IMR-90 (cell line): ENCODE measurements around the gene ARID4B. TPM values are rescaled to one million over a fixed set of nuclear protein-coding genes. Genes with fewer than 3 reads are reported as not detected.

Experiments used
- ATAC-seq: fragments of 200-7000 bp; cut with Tn5 transposase; 2 replicates; pipeline ENCODE4 v1.9.1; 2020; ENCODE audit warnings: low read depth, mild to moderate bottlenecking, moderate library complexity
- BruUV-seq: library from RNA; stranded (reverse); fragments of 400-500 nt; replicated peaks from 2 replicates; lab custom pipeline; 2021; lab: Mats Ljungman, UMichigan
- CTCF ChIA-PET: fragments of 300-600 bp; formaldehyde crosslinking; extraction: SDS; loops from one replicate; lab custom pipeline; 2021; ENCODE audit warnings: antibody characterized with exemption; lab: Yijun Ruan, JAX
- POLR2A ChIA-PET: fragments of 300-600 bp; sonication (Branson Sonifier 250); formaldehyde crosslinking; loops from one replicate; lab custom pipeline; 2022; ENCODE audit warnings: antibody characterized with exemption; ENCODE audit not compliant: unreplicated experiment; lab: Charles Lee
- DNase-seq: peaks from one replicate; pipeline ENCODE4 v3.0.0; 2013
- H2AFZ ChIP-seq: replicated peaks from 2 replicates; pipeline ENCODE3; 2013; ENCODE audit warnings: low read length, mild to moderate bottlenecking; ENCODE audit not compliant: poor library complexity
- H2AK5ac ChIP-seq: 2 replicates; pipeline ENCODE4 v1.6.1; 2013; ENCODE audit warnings: low read depth, low read length, inconsistent platforms
- H2AK9ac ChIP-seq: replicated peaks from 2 replicates; pipeline ENCODE3; 2013; ENCODE audit warnings: mild to moderate bottlenecking, low read depth, low read length, moderate library complexity; ENCODE audit not compliant: poor library complexity
- H2BK120ac ChIP-seq: 2 replicates; pipeline ENCODE4 v1.6.1; 2013; ENCODE audit warnings: low read depth, low read length, inconsistent platforms
- H2BK15ac ChIP-seq: 3 replicates; pipeline ENCODE4 v1.6.1; 2013; ENCODE audit warnings: low read depth, low read length, inconsistent platforms
- H2BK20ac ChIP-seq: 2 replicates; pipeline ENCODE4 v1.6.1; 2013; ENCODE audit warnings: low read depth, mild to moderate bottlenecking, inconsistent platforms, low read length, moderate library complexity
- H2BK5ac ChIP-seq: 2 replicates; pipeline ENCODE4 v1.6.1; 2013; ENCODE audit warnings: mild to moderate bottlenecking, low read depth, low read length, inconsistent platforms; ENCODE audit not compliant: poor library complexity, severe bottlenecking
- H3K14ac ChIP-seq: replicated peaks from 2 replicates; pipeline ENCODE4 v1.6.1; 2013; ENCODE audit warnings: low read depth, low read length, inconsistent platforms
- H3K18ac ChIP-seq: 2 replicates; pipeline ENCODE4 v1.6.1; 2013; ENCODE audit warnings: low read depth, low read length, control low read depth
- H3K23ac ChIP-seq: 2 replicates; pipeline ENCODE4 v1.6.1; 2013; ENCODE audit warnings: low read depth, low read length, inconsistent platforms
- H3K27ac ChIP-seq: 2 replicates; pipeline ENCODE4 v1.5.1; 2013; ENCODE audit warnings: mild to moderate bottlenecking, control low read depth, low read length; ENCODE audit not compliant: insufficient read depth
- H3K27me3 ChIP-seq: 2 replicates; pipeline ENCODE4 v1.6.1; 2013; ENCODE audit warnings: low read length; ENCODE audit not compliant: control insufficient read depth, insufficient read depth
- H3K36me3 ChIP-seq: 2 replicates; pipeline ENCODE4 v1.6.1; 2013; ENCODE audit warnings: low read length, mixed read lengths; ENCODE audit not compliant: control insufficient read depth, insufficient read depth
- H3K4ac ChIP-seq: 2 replicates; pipeline ENCODE4 v1.6.1; 2013; ENCODE audit warnings: low read depth, low read length, inconsistent platforms
- H3K4me1 ChIP-seq: 2 replicates; pipeline ENCODE4 v1.6.1; 2013; ENCODE audit warnings: low read length, mixed read lengths; ENCODE audit not compliant: control insufficient read depth, insufficient read depth
- H3K4me2 ChIP-seq: 2 replicates; pipeline ENCODE4 v1.6.1; 2013; ENCODE audit warnings: low read depth, mild to moderate bottlenecking, control low read depth, low read length, moderate library complexity
- H3K4me3 ChIP-seq: 2 replicates; pipeline ENCODE4 v1.5.1; 2013; ENCODE audit warnings: low read depth, mild to moderate bottlenecking, control low read depth, low read length, moderate library complexity; ENCODE audit not compliant: insufficient read depth
- H3K56ac ChIP-seq: 2 replicates; pipeline ENCODE4 v1.6.1; 2013; ENCODE audit warnings: low read length, inconsistent platforms; ENCODE audit not compliant: insufficient read depth; ENCODE audit errors: extremely low read depth
- H3K79me1 ChIP-seq, 2 experiments: 2 replicates each; pipeline ENCODE4 v1.6.1; 2013; ENCODE audit warnings: low read length in 2 of 2, inconsistent platforms in 1 of 2, low read depth in 1 of 2
- H3K9ac ChIP-seq: 2 replicates; pipeline ENCODE4 v1.6.1; 2013; ENCODE audit warnings: low read depth, low read length, control low read depth
- H3K9me1 ChIP-seq: 2 replicates; pipeline ENCODE4 v1.6.1; 2013; ENCODE audit warnings: low read length, inconsistent platforms; ENCODE audit not compliant: insufficient read depth
- H3K9me3 ChIP-seq: 2 replicates; pipeline ENCODE4 v1.6.1; 2013; ENCODE audit warnings: low read length; ENCODE audit not compliant: control insufficient read depth, insufficient read depth
- H4K20me1 ChIP-seq: 2 replicates; pipeline ENCODE4 v1.6.1; 2013; ENCODE audit warnings: low read length, inconsistent platforms; ENCODE audit not compliant: insufficient read depth
- H4K5ac ChIP-seq: 2 replicates; pipeline ENCODE4 v1.6.1; 2013; ENCODE audit warnings: mild to moderate bottlenecking, low read depth, low read length, control low read depth
- H4K8ac ChIP-seq, 2 experiments: 2 replicates each; pipeline ENCODE4 v1.6.1; 2013; ENCODE audit warnings: low read depth in 2 of 2, low read length in 2 of 2, control low read depth in 1 of 2, inconsistent platforms in 1 of 2
- H4K91ac ChIP-seq: 2 replicates; pipeline ENCODE4 v1.6.1; 2013; ENCODE audit warnings: low read depth, low read length, inconsistent platforms; ENCODE audit not compliant: insufficient read depth
- FOS ChIP-seq: fragments of 150-350 bp; IDR thresholded peaks from 2 replicates; pipeline ENCODE4 v1.6.1; 2016; ENCODE audit warnings: low read depth, low read length
- MAZ ChIP-seq: IDR thresholded peaks from 2 replicates; pipeline ENCODE4 v1.6.1; 2012; ENCODE audit warnings: low read depth, mild to moderate bottlenecking, low read length, improper control_type of control experiment, moderate library complexity, borderline replicate concordance
- MXI1 ChIP-seq: IDR thresholded peaks from 2 replicates; pipeline ENCODE4 v1.6.1; 2012; ENCODE audit warnings: low read depth, mild to moderate bottlenecking, low read length, moderate library complexity, borderline replicate concordance
- NFE2L2 ChIP-seq: fragments of 150-350 bp; IDR thresholded peaks from 2 replicates; pipeline ENCODE4 v1.6.1; 2016; ENCODE audit warnings: low read depth, mild to moderate bottlenecking, low read length
- POLR2A ChIP-seq: IDR thresholded peaks from 2 replicates; pipeline ENCODE4 v1.6.1; 2012; ENCODE audit warnings: mild to moderate bottlenecking, low read depth, low read length
- SMC3 ChIP-seq: fragments of 150-350 bp; IDR thresholded peaks from 2 replicates; pipeline ENCODE4 v1.6.1; 2016; ENCODE audit warnings: low read depth, mild to moderate bottlenecking, antibody characterized with exemption, low read length, moderate library complexity
- dilution Hi-C: fragments of 300-500 bp; cut with HindIII; formaldehyde crosslinking; loops from one replicate; pipeline ENCODE4 v1.14.3; 2018; ENCODE audit warnings: low sequenced_read_pairs; ENCODE audit not compliant: unreplicated experiment
- in situ Hi-C: fragments of 300-500 bp; cut with MboI; formaldehyde crosslinking; loops from 3 replicates; pipeline ENCODE4 v1.14.3; 2019; ENCODE audit warnings: low sequenced_read_pairs, inconsistent platforms, mixed read lengths
- intact Hi-C: fragments of 100-400 bp; cut with micrococcal nuclease; formaldehyde crosslinking; loops from 2 replicates; pipeline ENCODE4 v1.10.0; 2022
- polyA plus RNA-seq, 3 experiments: library from polyadenylated mRNA; depleted of rRNA; stranded (reverse); fragments of >200 nt; gene quantifications; 2 replicates each; pipeline ENCODE4 v1.2.3, GENCODE V29; 2012; ENCODE audit warnings: low replicate concordance in 1 of 3
- total RNA-seq: library from RNA; depleted of rRNA; stranded (reverse); fragments of >200 nt; gene quantifications from 2 replicates; pipeline ENCODE4 v1.2.3, GENCODE V29; 2012
- TF ChIP-seq, protein P1 (sequence below): fragments of 150-350 bp; IDR thresholded peaks from 2 replicates; pipeline ENCODE4 v1.6.1; 2016; ENCODE audit warnings: low read depth, mild to moderate bottlenecking, low read length, moderate library complexity, borderline replicate concordance
- TF ChIP-seq, protein P2 (sequence below): fragments of 150-350 bp; IDR thresholded peaks from 2 replicates; pipeline ENCODE4 v1.6.1; 2017; ENCODE audit warnings: mild to moderate bottlenecking, antibody characterized with exemption, low read length, low read depth

ARID4B gene
- total and polyA plus RNA-seq, 2 of the 4 experiments (the other 2 are of a cell fraction), result 8.5 to 16.0 TPM

DNA sequence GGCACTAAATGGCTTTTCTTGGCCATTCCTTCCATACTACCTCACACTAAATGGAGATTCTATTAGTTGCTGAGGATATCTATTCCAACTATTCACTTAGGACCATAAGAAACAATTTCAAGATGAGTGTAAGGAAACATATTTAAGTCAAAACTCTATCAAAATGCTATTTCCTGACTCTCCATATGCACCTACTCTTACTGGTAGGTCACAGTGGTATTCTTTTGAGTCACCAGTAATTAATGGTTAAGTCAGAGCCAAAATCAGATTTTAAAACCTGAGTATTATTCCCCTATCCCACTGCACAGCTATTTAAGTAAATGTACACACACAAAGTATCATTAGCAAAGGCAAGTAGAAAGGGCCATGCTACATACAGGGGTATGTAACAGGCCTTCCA is 50.3 kb downstream of the ARID4B start:
- Histone ChIP-seq H3K36me3 (no peaks in the 10 kb centered on the region), H3K27ac (no peak overlapping the region), H2AK9ac (no peak overlapping the region), H3K9ac (no peak overlapping the region), H4K20me1 (peaks cover 81% of the 10 kb centered on the region), H2BK5ac (no peak overlapping the region), H3K79me1 (peaks cover 19 to 72% of the 10 kb centered on the region in 2 experiments), H3K18ac (no peak overlapping the region), H2AFZ (no peak overlapping the region), H2BK20ac (no peak overlapping the region), H3K9me1 (peaks cover 6% of the 10 kb centered on the region), H2BK15ac (no peak overlapping the region), H3K56ac (no peak overlapping the region), H4K91ac (no peak overlapping the region), H3K4ac (no peak overlapping the region), H4K8ac (no peak overlapping the region), H3K4me2 (no peak overlapping the region), H4K5ac (no peak overlapping the region), H3K14ac (no peak overlapping the region), H3K9me3 (no peaks in the 10 kb centered on the region), H2BK120ac (no peak overlapping the region), H2AK5ac (no peak overlapping the region), H3K23ac (no peak overlapping the region), H3K27me3 (no peaks in the 10 kb centered on the region), H3K4me3 (no peak overlapping the region), H3K4me1 (peaks cover 4% of the 10 kb centered on the region; the same call in 1 of the 2 replicates)
- intact Hi-C loops (no loop called here), dilution Hi-C loops (no loop called here), in situ Hi-C loops (no loop called here)
- ATAC-seq (no peak), DNase-seq (peak; percentile 4)
- ChIA-PET CTCF (no interaction called here), POLR2A (no interaction called here)
- TF ChIP-seq, protein P1, sequence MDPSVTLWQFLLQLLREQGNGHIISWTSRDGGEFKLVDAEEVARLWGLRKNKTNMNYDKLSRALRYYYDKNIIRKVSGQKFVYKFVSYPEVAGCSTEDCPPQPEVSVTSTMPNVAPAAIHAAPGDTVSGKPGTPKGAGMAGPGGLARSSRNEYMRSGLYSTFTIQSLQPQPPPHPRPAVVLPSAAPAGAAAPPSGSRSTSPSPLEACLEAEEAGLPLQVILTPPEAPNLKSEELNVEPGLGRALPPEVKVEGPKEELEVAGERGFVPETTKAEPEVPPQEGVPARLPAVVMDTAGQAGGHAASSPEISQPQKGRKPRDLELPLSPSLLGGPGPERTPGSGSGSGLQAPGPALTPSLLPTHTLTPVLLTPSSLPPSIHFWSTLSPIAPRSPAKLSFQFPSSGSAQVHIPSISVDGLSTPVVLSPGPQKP, result no peak
- TF ChIP-seq SMC3 (no peak), MXI1 (no peak), MAZ (no peak), NFE2L2 (no peak), POLR2A (no peak), FOS (no peak)
- TF ChIP-seq, protein P2, sequence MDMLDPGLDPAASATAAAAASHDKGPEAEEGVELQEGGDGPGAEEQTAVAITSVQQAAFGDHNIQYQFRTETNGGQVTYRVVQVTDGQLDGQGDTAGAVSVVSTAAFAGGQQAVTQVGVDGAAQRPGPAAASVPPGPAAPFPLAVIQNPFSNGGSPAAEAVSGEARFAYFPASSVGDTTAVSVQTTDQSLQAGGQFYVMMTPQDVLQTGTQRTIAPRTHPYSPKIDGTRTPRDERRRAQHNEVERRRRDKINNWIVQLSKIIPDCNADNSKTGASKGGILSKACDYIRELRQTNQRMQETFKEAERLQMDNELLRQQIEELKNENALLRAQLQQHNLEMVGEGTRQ, result no peak
- no TSS peak for BruUV-seq
